ENCODE results near the gene EPB41L1.

The EPB41L1 gene

GRCh38 chr20:36153736-36154699, 522 bp upstream of the EPB41L1 start:
- DNase-seq (ENCODE audit: low spot score) (no peak), FAIRE-seq (no peak)

GRCh38 chr20:36155629-36155971, 1.1 kb downstream of the EPB41L1 start:
- DNase-seq (ENCODE audit: low spot score) = no peak
- no peak for FAIRE-seq

GRCh38 chr20:36155991-36156390, 1.5 kb downstream of the EPB41L1 start:
- no peak for DNase-seq (ENCODE audit: low spot score)
- FAIRE-seq = no peak

GRCh38 chr20:36157610-36158009, 3.1 kb downstream of the EPB41L1 start:
- DNase-seq (ENCODE audit: low spot score) = no peak
- FAIRE-seq = no peak

- DNase-seq (ENCODE audit: low spot score) (no peak), FAIRE-seq (no peak)
These were observed 3.7 kb downstream of the EPB41L1 start for GRCh38 chr20:36158160-36158741.

GRCh38 chr20:36159833-36160232, 5.3 kb downstream of the EPB41L1 start:
- FAIRE-seq = no peak
- no peak for DNase-seq (ENCODE audit: low spot score)

- no peak for DNase-seq (ENCODE audit: low spot score)
- FAIRE-seq = no peak
These were observed 7.9 kb downstream of the EPB41L1 start for GRCh38 chr20:36162272-36162966.

- peak; percentile 70 for FAIRE-seq
- peak; percentile 81 for DNase-seq (ENCODE audit: low spot score)
These were observed 13.5 kb downstream of the EPB41L1 start for GRCh38 chr20:36167902-36168503.

- DNase-seq (ENCODE audit: low spot score) (no peak), FAIRE-seq (no peak)
These were observed 16.1 kb downstream of the EPB41L1 start for GRCh38 chr20:36170542-36171215.

GRCh38 chr20:36173451-36173933, 19.0 kb downstream of the EPB41L1 start:
- DNase-seq (ENCODE audit: low spot score) = no peak
- no peak for FAIRE-seq

- no peak for FAIRE-seq
- no peak for DNase-seq (ENCODE audit: low spot score)
These were observed 20.5 kb downstream of the EPB41L1 start for GRCh38 chr20:36175016-36175415.

GRCh38 chr20:36175475-36175995, 21.0 kb downstream of the EPB41L1 start:
- FAIRE-seq (no peak), DNase-seq (ENCODE audit: low spot score) (no peak)

GRCh38 chr20:36177716-36178115, 23.2 kb downstream of the EPB41L1 start:
- DNase-seq (ENCODE audit: low spot score) = no peak
- FAIRE-seq = no peak

- FAIRE-seq (no peak), DNase-seq (ENCODE audit: low spot score) (no peak)
These were observed 24.8 kb downstream of the EPB41L1 start for GRCh38 chr20:36179170-36179945.

GRCh38 chr20:36180323-36180722, 25.8 kb downstream of the EPB41L1 start:
- DNase-seq (ENCODE audit: low spot score) (no peak), FAIRE-seq (no peak)

GRCh38 chr20:36181934-36182603, 27.5 kb downstream of the EPB41L1 start:
- FAIRE-seq (no peak), DNase-seq (ENCODE audit: low spot score) (peak; percentile 53)

- DNase-seq (ENCODE audit: low spot score) (no peak), FAIRE-seq (no peak)
These were observed 28.1 kb downstream of the EPB41L1 start for GRCh38 chr20:36182604-36183154.

GRCh38 chr20:36183155-36183944, 28.8 kb downstream of the EPB41L1 start:
- DNase-seq (ENCODE audit: low spot score) (no peak), FAIRE-seq (no peak)
